Kidney tubule cell (primary cell): ENCODE results near the gene PIF1.
"Not testable (repeated sequence)": the region's sequence is repeated elsewhere in the genome, so short reads cannot be mapped to it uniquely, and the experiment has no call there.

Experiments
- DNase-seq: peaks from one replicate; pipeline ENCODE4 v3.0.0-alpha.2; 2018; ENCODE audit warnings: low spot score

The PIF1 gene

GRCh38 chr15:64847448-64847847 is 22.0 kb upstream of the PIF1 start:
- DNase-seq = no peak

GRCh38 chr15:64847016-64847415 is 21.6 kb upstream of the PIF1 start:
- DNase-seq = no peak

- DNase-seq = no peak
These were observed 20.6 kb upstream of the PIF1 start for GRCh38 chr15:64845831-64846595.

GRCh38 chr15:64845183-64845611 is 19.8 kb upstream of the PIF1 start:
- peak; percentile 46 for DNase-seq

- no peak for DNase-seq
These were observed 19.2 kb upstream of the PIF1 start for GRCh38 chr15:64844576-64845145.

- no peak for DNase-seq
These were observed 18.5 kb upstream of the PIF1 start for GRCh38 chr15:64843991-64844390.

GRCh38 chr15:64842986-64843561 is 17.6 kb upstream of the PIF1 start:
- no peak for DNase-seq

GRCh38 chr15:64842096-64842939 is 16.9 kb upstream of the PIF1 start:
- peak; percentile 35 for DNase-seq

- DNase-seq = peak; percentile 92
These were observed 16.1 kb upstream of the PIF1 start, which contains the start of gene PLEKHO2 for GRCh38 chr15:64841344-64842095. TSS of gene PLEKHO2 (plus strand) at chr15:64841915. CDS start at chr15:64842017, 102 bp downstream.

- no peak for DNase-seq
These were observed 15.6 kb upstream of the PIF1 start for GRCh38 chr15:64841060-64841343.

- DNase-seq = no peak
These were observed 12.1 kb upstream of the PIF1 start for GRCh38 chr15:64837502-64837901.

GRCh38 chr15:64836023-64836536 is 10.6 kb upstream of the PIF1 start:
- DNase-seq = no peak

- DNase-seq = no peak
These were observed 8.2 kb upstream of the PIF1 start for GRCh38 chr15:64833690-64834089.

GRCh38 chr15:64828985-64829384 is 3.5 kb upstream of the PIF1 start:
- no peak for DNase-seq

GRCh38 chr15:64824929-64825430 is 467 bp downstream of the PIF1 start:
- DNase-seq = no peak

- no peak for DNase-seq
These were observed 9.0 kb downstream of the PIF1 start for GRCh38 chr15:64816452-64816851.

GRCh38 chr15:64814965-64815364 is 10.5 kb downstream of the PIF1 start:
- DNase-seq = not testable (repeated sequence)

- not testable (repeated sequence) for DNase-seq
These were observed 11.2 kb downstream of the PIF1 start for GRCh38 chr15:64814283-64814682.

GRCh38 chr15:64813075-64813474 is 12.4 kb downstream of the PIF1 start:
- peak; percentile 74 for DNase-seq

GRCh38 chr15:64810497-64811326 is 14.7 kb downstream of the PIF1 start:
- DNase-seq = no peak
